Stimulated activated CD4-positive, alpha-beta T cell treated with anti-CD3 and anti-CD28 coated beads, Interleukin-15, amount 100 ng/mL, for 48 hours (primary cell): Measurements from ENCODE around the gene GLIS1.
"Not testable (repeated sequence)": the region's sequence is repeated elsewhere in the genome, so short reads cannot be mapped to it uniquely, and the experiment has no call there.

ENCODE experiments used
- DNase-seq, 2 donors: peaks; one replicate each; pipeline ENCODE4 v3.0.0-alpha.2; 2020; ENCODE audit warnings: low read depth in 2 of 2

The GLIS1 gene

GRCh38 chr1:53561503-53562105 is 177.4 kb downstream of the GLIS1 start:
- no peak for DNase-seq

- no peak for DNase-seq
Observed at GRCh38 chr1:53560581-53561502, 178.1 kb downstream of the GLIS1 start.

GRCh38 chr1:53559854-53560580 is 178.9 kb downstream of the GLIS1 start:
- DNase-seq = no peak

GRCh38 chr1:53559391-53559815 is 179.6 kb downstream of the GLIS1 start:
- no peak for DNase-seq

GRCh38 chr1:53558739-53559315 is 180.1 kb downstream of the GLIS1 start:
- DNase-seq = no peak

- DNase-seq = no peak
Observed at GRCh38 chr1:53557830-53558738, 180.9 kb downstream of the GLIS1 start.

- DNase-seq = no peak
Observed at GRCh38 chr1:53557369-53557768, 181.6 kb downstream of the GLIS1 start.

- no peak for DNase-seq
Observed at GRCh38 chr1:53556657-53557227, 182.2 kb downstream of the GLIS1 start.

- not testable (repeated sequence) for DNase-seq
Observed at GRCh38 chr1:53555620-53556326, 183.2 kb downstream of the GLIS1 start.

GRCh38 chr1:53554592-53555305 is 184.2 kb downstream of the GLIS1 start:
- DNase-seq = no peak

GRCh38 chr1:53553734-53554509 is 185.0 kb downstream of the GLIS1 start:
- DNase-seq = no peak

- no peak for DNase-seq
Observed at GRCh38 chr1:53552981-53553733, 185.8 kb downstream of the GLIS1 start.

- no peak for DNase-seq
Observed at GRCh38 chr1:53552146-53552861, 186.7 kb downstream of the GLIS1 start.

- no peak for DNase-seq
Observed at GRCh38 chr1:53551428-53551995, 187.5 kb downstream of the GLIS1 start.

GRCh38 chr1:53550201-53550741 is 188.7 kb downstream of the GLIS1 start:
- DNase-seq = no peak

GRCh38 chr1:53549781-53550180 is 189.2 kb downstream of the GLIS1 start:
- no peak for DNase-seq

GRCh38 chr1:53549287-53549686 is 189.7 kb downstream of the GLIS1 start:
- no peak for DNase-seq
